ENCODE measurements around the gene TBX21.

- TF ChIP-seq CTCF (conservative IDR thresholded peaks at IDR 0.05 in 1 of 2, IDR thresholded peaks at IDR 0.05 in 1 of 2; ENCODE audit: extremely low read depth in 1 of 2, insufficient read depth in 1 of 2, low read depth in 1 of 2, low read length in 2 of 2) (no peak), EZH2 (IDR thresholded peaks at IDR 0.05; ENCODE audit: borderline replicate concordance, low read length) (no peak)
Measured at GRCh38 chr17:47736501-47737495, 3.8 kb downstream of the TBX21 start.
